Activated naive CD4-positive, alpha-beta T cell treated with anti-CD3 and anti-CD28 coated beads for 36 hours (primary cell): ENCODE data around the gene PAX8. TPM values are rescaled to one million over a fixed set of nuclear protein-coding genes. Genes with fewer than 3 reads are reported as not detected.

Experiments used
- CTCF ChIA-PET: fragments of 350-600 bp; sonication (Branson Sonifier 250); formaldehyde crosslinking; loops from one replicate; lab custom pipeline; 2021; ENCODE audit warnings: antibody characterized with exemption; lab: Charles Lee
- DNase-seq: peaks from one replicate; pipeline ENCODE4 v3.0.0-alpha.2; 2020
- H3K27ac Mint-ChIP-seq: one replicate; pipeline ENCODE4 v1.8.0; 2021; ENCODE audit warnings: mild to moderate bottlenecking, mixed read lengths
- H3K27me3 Mint-ChIP-seq: one replicate; pipeline ENCODE4 v1.8.0; 2021; ENCODE audit warnings: low read depth, mixed read lengths
- H3K36me3 Mint-ChIP-seq: one replicate; pipeline ENCODE4 v1.8.0; 2021; ENCODE audit warnings: low read depth, mixed read lengths
- H3K4me1 Mint-ChIP-seq: one replicate; pipeline ENCODE4 v1.8.0; 2021; ENCODE audit warnings: low read depth, mixed read lengths
- H3K4me3 Mint-ChIP-seq: one replicate; pipeline ENCODE4 v1.8.0; 2021; ENCODE audit warnings: mild to moderate bottlenecking, moderate library complexity, mixed read lengths
- H3K9me3 Mint-ChIP-seq: one replicate; pipeline ENCODE4 v1.8.0; 2021; ENCODE audit warnings: mixed read lengths
- intact Hi-C: fragments of 100-400 bp; cut with micrococcal nuclease; formaldehyde crosslinking; loops from one replicate; pipeline ENCODE4 v1.15.1; 2023
- total RNA-seq, 2 experiments: library from RNA; stranded (reverse); gene quantifications; one replicate each; pipeline ENCODE4 v1.2.3, GENCODE V29; 2021

The PAX8 gene
- total RNA-seq, 2 experiments from 2014 or later: 2.0 to 2.8 TPM

- DNase-seq: peak; percentile 54
- no peaks in the 10 kb centered on the region for H3K27me3 Mint-ChIP-seq
- peak overlapping the region; percentile 77 for H3K27ac Mint-ChIP-seq
- H3K4me3 Mint-ChIP-seq: no peak overlapping the region
- H3K4me1 Mint-ChIP-seq: peaks cover 84% of the 10 kb centered on the region
- H3K9me3 Mint-ChIP-seq: no peaks in the 10 kb centered on the region
- intact Hi-C loops: loop anchor here (1.0 kb wide), 1 partner anchor 42 kb away; no protein-coding TSS in a partner anchor
- CTCF ChIA-PET: interaction anchor here (0.6 to 3.0 kb wide), 16 partner anchors 8 to 100 kb away, joined by 3 to 39 read pairs (median 4); no protein-coding TSS in a partner anchor
- H3K36me3 Mint-ChIP-seq: peaks cover 45% of the 10 kb centered on the region
Measured at GRCh38 chr2:113180131-113180946, 98.4 kb downstream of the PAX8 start.

DNA sequence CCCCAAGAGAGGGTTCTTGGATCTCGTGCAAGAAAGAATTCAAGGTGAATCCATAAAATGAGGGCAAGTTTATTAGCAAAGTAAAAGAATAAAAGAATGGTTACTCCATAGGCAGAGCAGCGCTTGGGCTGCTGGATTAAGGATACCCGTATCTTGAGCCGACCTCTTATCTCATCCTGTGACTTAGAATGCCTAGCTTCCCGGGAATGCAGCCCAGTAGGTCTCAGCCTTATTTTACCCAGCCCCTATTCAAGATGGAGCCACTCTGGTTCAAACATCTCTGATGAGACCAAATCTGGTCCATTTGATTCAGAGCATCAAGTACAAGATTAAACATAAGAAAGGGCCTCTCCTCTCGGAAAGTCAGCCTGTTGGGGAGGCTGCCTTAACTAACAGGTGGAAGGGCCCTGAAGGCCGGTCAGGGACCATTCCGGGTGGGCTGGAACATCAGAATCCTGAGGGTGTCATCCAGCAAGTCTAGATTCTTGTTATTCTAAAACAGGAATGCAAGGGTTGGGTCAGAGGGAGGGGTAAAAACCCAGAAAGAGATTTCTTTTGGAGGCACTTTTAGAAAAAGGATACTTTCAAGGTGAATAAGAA, 99.2 kb downstream of the PAX8 start:
- H3K36me3 Mint-ChIP-seq: peaks cover 48% of the 10 kb centered on the region
- intact Hi-C loops: loop anchor here (1.0 to 5.0 kb wide), 3 partner anchors 8 to 97 kb away; no protein-coding TSS in a partner anchor
- no peak overlapping the region for H3K4me3 Mint-ChIP-seq
- no peaks in the 10 kb centered on the region for H3K9me3 Mint-ChIP-seq
- DNase-seq: no peak
- peak overlapping the region; percentile 67 for H3K27ac Mint-ChIP-seq
- peaks cover 83% of the 10 kb centered on the region for H3K4me1 Mint-ChIP-seq
- CTCF ChIA-PET: interaction anchor here (0.6 to 3.0 kb wide), 14 partner anchors 15 to 99 kb away, joined by 3 to 39 read pairs (median 5); no protein-coding TSS in a partner anchor
- H3K27me3 Mint-ChIP-seq: no peaks in the 10 kb centered on the region

GRCh38 chr2:113178891-113179290, 99.8 kb downstream of the PAX8 start:
- no peaks in the 10 kb centered on the region for H3K9me3 Mint-ChIP-seq
- no peak overlapping the region for H3K4me3 Mint-ChIP-seq
- H3K27me3 Mint-ChIP-seq: no peaks in the 10 kb centered on the region
- peaks cover 46% of the 10 kb centered on the region for H3K36me3 Mint-ChIP-seq
- intact Hi-C loops: loop anchor here (1.0 to 5.0 kb wide), 2 partner anchors 8 to 97 kb away; no protein-coding TSS in a partner anchor
- CTCF ChIA-PET: interaction anchor here (0.6 to 2.4 kb wide), 4 partner anchors 16 to 27 kb away, joined by 3 to 6 read pairs (median 4); no protein-coding TSS in a partner anchor
- H3K4me1 Mint-ChIP-seq: peaks cover 81% of the 10 kb centered on the region
- H3K27ac Mint-ChIP-seq: peak overlapping the region; percentile 67
- peak; percentile 80 for DNase-seq

GRCh38 chr2:113178069-113178746, 100.5 kb downstream of the PAX8 start:
- CTCF ChIA-PET: interaction anchor here (0.6 to 2.4 kb wide), 3 partner anchors 17 to 28 kb away, joined by 3 to 6 read pairs (median 4); no protein-coding TSS in a partner anchor
- DNase-seq: no peak
- Mint-ChIP-seq H3K9me3 (no peaks in the 10 kb centered on the region), H3K4me3 (no peak overlapping the region), H3K27me3 (no peaks in the 10 kb centered on the region), H3K4me1 (peaks cover 81% of the 10 kb centered on the region), H3K36me3 (peaks cover 40% of the 10 kb centered on the region), H3K27ac (peak overlapping the region; percentile 67)
- intact Hi-C loops: loop anchor here (5.0 kb wide), 1 partner anchor 96 kb away; no protein-coding TSS in a partner anchor

DNA sequence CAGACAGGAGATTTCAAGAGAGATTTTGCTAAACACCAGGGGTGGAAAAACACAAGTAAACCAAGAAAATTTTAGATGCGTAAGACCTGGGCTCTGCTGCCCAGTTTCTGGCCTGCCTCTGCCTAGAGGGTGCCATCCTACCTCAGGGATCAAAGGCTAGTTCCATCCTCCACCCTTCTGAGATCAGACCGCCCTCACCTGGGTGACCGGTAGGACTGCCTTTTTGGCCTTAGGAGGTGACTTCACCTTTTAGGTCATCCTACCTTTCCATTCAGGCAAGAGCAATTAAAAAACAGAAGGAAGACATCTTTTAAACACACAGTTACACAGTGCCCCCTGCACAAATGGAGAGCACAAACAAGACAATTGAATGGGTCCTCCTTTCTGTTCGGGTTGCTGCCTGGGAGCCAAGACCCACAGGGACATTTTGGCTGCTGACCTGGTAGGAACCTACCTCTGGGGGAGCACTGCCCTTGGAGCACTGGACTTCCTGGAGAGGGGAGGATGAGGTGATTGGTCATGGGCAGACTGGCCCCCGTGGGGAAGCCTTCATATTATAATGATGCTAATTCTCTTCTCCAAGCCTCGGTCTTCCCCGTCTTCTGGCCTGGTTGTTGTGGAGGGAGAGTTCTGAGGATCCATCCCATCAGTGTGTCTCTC, 101.9 kb downstream of the PAX8 start:
- H3K27me3 Mint-ChIP-seq: no peaks in the 10 kb centered on the region
- peaks cover 35% of the 10 kb centered on the region for H3K36me3 Mint-ChIP-seq
- no peaks in the 10 kb centered on the region for H3K9me3 Mint-ChIP-seq
- peak overlapping the region; percentile 61 for H3K27ac Mint-ChIP-seq
- intact Hi-C loops: loop anchor here (5.0 kb wide), 1 partner anchor 95 kb away; no protein-coding TSS in a partner anchor
- H3K4me1 Mint-ChIP-seq: peaks cover 85% of the 10 kb centered on the region
- CTCF ChIA-PET: interaction anchor here (0.9 to 5.8 kb wide), 5 partner anchors 20 to 97 kb away, joined by 3 to 95 read pairs (median 6); no protein-coding TSS in a partner anchor
- DNase-seq: no peak
- H3K4me3 Mint-ChIP-seq: peak overlapping the region; percentile 95

DNA sequence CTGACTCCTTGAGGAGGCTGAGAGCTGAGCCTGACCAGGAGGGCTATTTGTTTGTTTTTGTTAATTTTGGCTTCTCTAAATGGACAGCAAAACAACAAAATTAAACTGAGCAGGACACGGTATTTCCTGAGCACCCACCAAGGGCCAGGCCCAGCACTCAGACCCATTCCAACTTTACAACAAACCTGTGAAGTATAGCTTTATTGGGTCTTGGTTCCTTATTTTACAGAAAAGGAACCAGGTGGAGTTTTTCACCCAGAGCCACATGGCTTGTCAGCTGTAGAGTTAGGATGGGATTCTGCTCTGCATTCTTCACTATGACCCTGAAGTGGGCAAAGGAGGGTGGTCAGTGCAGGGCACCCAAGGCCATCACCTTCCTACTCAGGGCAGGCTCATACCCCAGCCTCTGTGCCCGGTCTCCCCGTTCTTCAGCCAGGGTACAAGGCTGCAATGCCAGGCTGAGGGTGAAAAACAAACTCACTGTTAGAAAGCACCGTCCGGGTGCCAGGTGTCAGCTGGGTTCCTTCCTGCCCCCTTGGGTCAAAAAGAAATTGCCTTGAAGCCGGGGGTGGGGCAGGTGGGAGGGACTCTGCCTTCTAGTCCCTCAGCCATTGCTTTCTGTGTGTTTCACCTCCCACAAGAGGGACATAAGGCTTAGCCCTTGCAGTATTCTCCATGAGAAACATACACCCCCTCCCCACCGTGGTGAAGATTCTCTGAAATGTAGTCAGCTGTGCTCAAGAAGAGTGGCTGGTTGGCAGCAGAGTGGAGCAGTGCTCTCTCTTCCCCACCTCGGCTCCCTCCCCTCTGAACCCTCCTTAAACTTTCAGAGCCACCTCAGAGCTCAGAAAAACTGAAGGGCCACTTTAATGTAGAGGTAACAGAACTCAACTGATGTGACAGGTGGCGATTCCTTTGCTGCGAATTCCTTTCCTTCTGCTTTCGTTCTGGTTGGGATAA, 102.7 kb downstream of the PAX8 start:
- Mint-ChIP-seq H3K4me3 (peak overlapping the region; percentile 95), H3K9me3 (peaks cover 4% of the 10 kb centered on the region), H3K27me3 (no peaks in the 10 kb centered on the region), H3K27ac (peak overlapping the region; percentile 97), H3K36me3 (peaks cover 39% of the 10 kb centered on the region), H3K4me1 (peaks cover 85% of the 10 kb centered on the region)
- CTCF ChIA-PET: interaction anchor here (0.6 to 5.8 kb wide), 6 partner anchors 12 to 194 kb away, joined by 3 to 95 read pairs (median 13); no protein-coding TSS in a partner anchor
- intact Hi-C loops: loop anchor here (1.0 to 5.0 kb wide), 5 partner anchors 9 to 179 kb away; no protein-coding TSS in a partner anchor
- DNase-seq: peak; percentile 62

DNA sequence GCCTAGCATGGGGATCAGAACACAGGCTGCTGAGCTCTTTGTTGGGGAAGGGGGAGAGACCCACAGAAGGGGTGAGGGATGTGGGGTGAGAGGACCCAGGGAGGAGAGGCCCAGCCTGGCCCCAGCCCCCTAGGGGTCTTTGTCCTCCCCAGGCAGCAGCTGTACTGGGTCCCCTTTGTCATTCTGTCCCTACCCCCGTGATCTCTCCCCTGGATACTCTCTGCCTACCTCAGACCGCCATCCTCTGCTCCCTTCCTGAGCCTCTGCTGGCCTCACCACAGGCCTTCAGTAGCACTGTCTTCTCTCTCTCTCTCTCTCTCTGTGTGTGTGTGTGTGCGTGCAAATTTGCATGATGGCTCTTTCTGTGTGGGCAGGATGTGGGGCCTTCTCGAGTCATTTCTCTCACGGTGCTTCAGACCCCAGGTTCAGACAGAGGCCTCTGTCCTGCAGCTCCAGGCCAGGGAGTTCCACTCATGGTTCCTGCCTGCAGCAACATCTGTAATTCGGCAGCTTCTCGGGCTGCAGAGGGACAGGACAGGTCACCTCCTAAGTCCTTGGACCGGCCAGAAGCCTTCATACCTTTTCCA, 103.6 kb downstream of the PAX8 start:
- H3K27ac Mint-ChIP-seq: peak overlapping the region; percentile 97
- peaks cover 6% of the 10 kb centered on the region for H3K9me3 Mint-ChIP-seq
- intact Hi-C loops: loop anchor here (1.0 to 5.0 kb wide), 5 partner anchors 8 to 178 kb away; no protein-coding TSS in a partner anchor
- H3K4me3 Mint-ChIP-seq: peak overlapping the region; percentile 95
- H3K27me3 Mint-ChIP-seq: no peaks in the 10 kb centered on the region
- DNase-seq: peak; percentile 85
- H3K4me1 Mint-ChIP-seq: peaks cover 79% of the 10 kb centered on the region
- CTCF ChIA-PET: interaction anchor here (0.6 to 5.8 kb wide), 12 partner anchors 11 to 195 kb away, joined by 3 to 95 read pairs (median 6); no protein-coding TSS in a partner anchor
- H3K36me3 Mint-ChIP-seq: peaks cover 39% of the 10 kb centered on the region

- H3K27me3 Mint-ChIP-seq: no peaks in the 10 kb centered on the region
- CTCF ChIA-PET: interaction anchor here (0.6 to 5.8 kb wide), 17 partner anchors 9 to 95 kb away, joined by 3 to 95 read pairs (median 4); no protein-coding TSS in a partner anchor
- intact Hi-C loops: loop anchor here (1.0 to 5.0 kb wide), 7 partner anchors 25 to 987 kb away; partner anchors contain the start of gene CKAP2L
- H3K4me1 Mint-ChIP-seq: peaks cover 77% of the 10 kb centered on the region
- DNase-seq: peak; percentile 40
- H3K9me3 Mint-ChIP-seq: peaks cover 6% of the 10 kb centered on the region
- H3K4me3 Mint-ChIP-seq: peak overlapping the region; percentile 95
- peak overlapping the region; percentile 97 for H3K27ac Mint-ChIP-seq
- H3K36me3 Mint-ChIP-seq: peaks cover 41% of the 10 kb centered on the region
Measured at GRCh38 chr2:113174376-113174750, 104.4 kb downstream of the PAX8 start.

DNA sequence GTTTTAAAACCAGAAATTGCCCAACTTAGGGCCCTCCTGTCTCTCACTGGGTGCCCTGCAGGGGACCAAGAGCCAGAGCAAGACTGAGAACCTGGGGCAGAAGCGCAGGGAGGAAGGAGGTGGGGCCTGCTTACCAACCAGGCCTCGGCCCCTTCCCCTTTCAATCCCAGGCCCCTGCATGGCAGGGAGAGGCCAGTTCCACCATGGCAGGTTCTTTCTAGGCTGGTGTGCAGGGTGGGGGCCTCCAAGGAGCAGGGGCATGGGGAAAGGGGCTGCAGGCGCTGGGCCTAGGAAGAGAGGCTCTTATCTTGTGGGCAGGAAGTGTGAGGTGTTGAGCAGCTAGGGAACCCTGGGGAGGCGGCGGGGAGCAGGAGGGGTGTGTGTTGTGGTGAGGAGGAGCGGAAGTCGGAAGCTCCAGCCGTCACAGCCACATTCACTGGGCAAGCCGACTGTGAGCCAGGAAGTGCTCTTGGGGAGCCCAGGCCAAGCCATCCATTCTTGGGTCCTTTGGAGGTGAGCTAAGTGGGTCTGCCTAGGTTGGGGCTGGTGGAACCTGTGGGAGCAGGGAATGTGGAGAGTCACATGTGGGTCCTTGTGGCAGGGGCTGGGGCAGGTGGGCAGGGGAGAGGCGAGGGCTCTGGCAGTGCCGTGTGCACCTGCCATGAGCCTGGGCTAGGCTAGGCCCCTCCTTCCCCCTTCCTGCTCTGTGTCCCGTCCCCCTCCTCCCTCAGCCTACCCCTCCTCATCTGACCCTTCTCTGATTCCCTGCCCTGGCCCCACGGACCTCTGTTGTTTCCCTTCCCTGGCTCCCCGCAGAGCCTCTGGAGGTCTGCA, 105.0 kb downstream of the PAX8 start, which contains the start of gene PSD4:
Gene PSD4 (plus strand): TSS at position 430 of the 834 bp plus-strand sequence. CDS start 8,486 bp downstream, outside the sequence.
- CTCF ChIA-PET: interaction anchor here (0.6 to 5.8 kb wide), 17 partner anchors 9 to 94 kb away, joined by 3 to 95 read pairs (median 4); no protein-coding TSS in a partner anchor
- peaks cover 6% of the 10 kb centered on the region for H3K9me3 Mint-ChIP-seq
- peak within 1 kb of the TSS; percentile 97 for H3K27ac Mint-ChIP-seq
- peaks cover 77% of the 10 kb centered on the region for H3K4me1 Mint-ChIP-seq
- DNase-seq: peak; percentile 96
- intact Hi-C loops: loop anchor here (1.0 to 5.0 kb wide), 9 partner anchors 15 to 986 kb away; partner anchors contain the start of gene CKAP2L
- H3K36me3 Mint-ChIP-seq: peaks cover 38% of the 10 kb centered on the region
- H3K27me3 Mint-ChIP-seq: no peaks in the 10 kb centered on the region
- H3K4me3 Mint-ChIP-seq: peak within 1 kb of the TSS; percentile 95
